A549 (cell line): ENCODE data around the gene ALX3. TPM values are rescaled to one million over a fixed set of nuclear protein-coding genes. Genes with fewer than 3 reads are reported as not detected.

ENCODE experiments used
- ATAC-seq, 2 experiments: fragments of 200-7000 bp in 1 of 2; fragments of >200 bp in 1 of 2; cut with Nextera tagmentation in 1 of 2; cut with Tn5 transposase in 1 of 2; 3 replicates each; pipeline versions ENCODE4 v1.8.0 to v1.9.1; 2018 to 2020; ENCODE audit warnings: mild to moderate bottlenecking in 1 of 2, moderate library complexity in 1 of 2
- CTCF ChIA-PET: fragments of 300-600 bp; sonication (Branson Sonifier 250); formaldehyde crosslinking; extraction: SDS; loops from one replicate; lab custom pipeline; 2021; ENCODE audit warnings: antibody characterized with exemption, inconsistent platforms; lab: Yijun Ruan, JAX
- POLR2A ChIA-PET: fragments of 350-600 bp; formaldehyde crosslinking; extraction: SDS; loops from one replicate; lab custom pipeline; 2021; ENCODE audit warnings: antibody characterized with exemption, inconsistent platforms; lab: Yijun Ruan, JAX
- DNase-seq, 2 experiments: peaks; one replicate each; pipeline versions ENCODE4 v3.0.0 to v3.0.0-alpha.2; 2011 to 2016; ENCODE audit warnings: low read depth in 1 of 2, low spot score in 1 of 2
- FAIRE-seq: peaks from 2 replicates; lab custom pipeline; 2011; peaks lifted over from hg19 to GRCh38; lab: Jason Lieb, UNC
- H3K27ac ChIP-seq, 2 experiments: fragments of >200 bp; sonication (Bioruptor Twin); formaldehyde crosslinking; 3 replicates each; pipeline ENCODE4 v1.5.1; 2016 to 2017
- H3K4me1 ChIP-seq: fragments of >200 bp; sonication (Bioruptor Twin); formaldehyde crosslinking; 3 replicates; pipeline ENCODE4 v1.6.1; 2016
- H3K4me2 ChIP-seq: fragments of >200 bp; sonication (Bioruptor Twin); formaldehyde crosslinking; 3 replicates; pipeline ENCODE4 v1.6.1; 2016
- H3K4me3 ChIP-seq: fragments of >200 bp; sonication (Bioruptor Twin); formaldehyde crosslinking; 3 replicates; pipeline ENCODE4 v1.5.1; 2016
- H3K9me3 ChIP-seq: fragments of >200 bp; sonication (Bioruptor Twin); formaldehyde crosslinking; 3 replicates; pipeline ENCODE4 v1.6.1; 2016
- BHLHE40 ChIP-seq: IDR thresholded peaks from 2 replicates; pipeline ENCODE4 v1.6.1; 2012; ENCODE audit warnings: low read depth, low read length, inconsistent platforms
- EHMT2 ChIP-seq: fragments of 200-600 bp; sonication (generic); IDR thresholded peaks from 2 replicates; pipeline ENCODE4 v1.6.1; 2016; ENCODE audit warnings: antibody characterized with exemption, low read depth, mild to moderate bottlenecking, moderate library complexity
- EP300 ChIP-seq, 2 experiments: fragments of >200 bp; sonication (Bioruptor Twin); formaldehyde crosslinking; IDR thresholded peaks; 2 replicates in 1 of 2; 3 replicates in 1 of 2; pipeline ENCODE4 v1.6.1; 2016 to 2017
- HOXA7 ChIP-seq: fragments of 250-450 bp; sonication (Bioruptor Pico); IDR thresholded peaks from 2 replicates; pipeline ENCODE4 v1.5.0; 2020; ENCODE audit warnings: mild to moderate bottlenecking, moderate library complexity
- JUNB ChIP-seq: fragments of >200 bp; sonication (Bioruptor Twin); formaldehyde crosslinking; IDR thresholded peaks from 2 replicates; pipeline ENCODE4 v1.6.1; 2016
- KDM1A ChIP-seq: fragments of 200-600 bp; sonication (generic); IDR thresholded peaks from 2 replicates; pipeline ENCODE4 v1.6.1; 2016; ENCODE audit warnings: low read depth, mild to moderate bottlenecking
- NFE2L2 ChIP-seq: fragments of 150-350 bp; conservative IDR thresholded peaks from 2 replicates; pipeline ENCODE4 v1.6.1; 2014; ENCODE audit warnings: low read length
- POLR2A ChIP-seq: IDR thresholded peaks from 2 replicates; pipeline ENCODE4 v1.6.1; 2012; ENCODE audit warnings: mild to moderate bottlenecking, low read length
- RAD21 ChIP-seq, 2 experiments: fragments of >200 bp in 1 of 2; sonication (Bioruptor Twin) in 1 of 2; formaldehyde crosslinking in 1 of 2; IDR thresholded peaks in 1 of 2; conservative IDR thresholded peaks in 1 of 2; 2 replicates in 1 of 2; 3 replicates in 1 of 2; pipeline ENCODE4 v1.6.1; 2012 to 2018; ENCODE audit warnings: inconsistent platforms in 1 of 2
- SMC3 ChIP-seq: fragments of >200 bp; sonication (Bioruptor Twin); formaldehyde crosslinking; IDR thresholded peaks from 3 replicates; pipeline ENCODE4 v1.6.1; 2018; ENCODE audit warnings: inconsistent platforms
- TP53 ChIP-seq: fragments of 250-450 bp; sonication (Bioruptor Pico); IDR thresholded peaks from 2 replicates; pipeline ENCODE4 v1.5.0; 2021; ENCODE audit warnings: mild to moderate bottlenecking, moderate library complexity
- ZSCAN20 ChIP-seq: fragments of 250-450 bp; sonication (Bioruptor Pico); IDR thresholded peaks from 2 replicates; pipeline ENCODE4 v1.8.0; 2022; ENCODE audit warnings: mild to moderate bottlenecking, moderate library complexity
- WGBS: methylation state at CpG from one replicate; pipeline ENCODE4 v1.1.6; 2017; ENCODE audit errors: missing lambda C conversion rate; 5-methylcytosine and 5-hydroxymethylcytosine counted together
- polyA plus RNA-seq, 4 experiments: library from polyadenylated mRNA; depleted of rRNA in 3 of 4; stranded (reverse); fragments of >200 nt; fragmentation: RNase III in 1 of 4; extraction: RNeasy Plus Mini Kit Qiagen cat#74134 plus additional on column Dnase treatment in 1 of 4; gene quantifications; 2 replicates in 3 of 4; 3 replicates in 1 of 4; pipeline ENCODE4 v1.2.3, GENCODE V29; 2011 to 2017
- TF ChIP-seq, protein P1 (sequence below): fragments of >200 bp; sonication (Bioruptor Twin); formaldehyde crosslinking; IDR thresholded peaks from 3 replicates; pipeline ENCODE4 v1.5.1; 2016
- TF ChIP-seq, protein P2 (sequence below): fragments of 150-350 bp; IDR thresholded peaks from 2 replicates; pipeline ENCODE4 v1.6.1; 2014; ENCODE audit warnings: low read depth, mild to moderate bottlenecking, low read length
- TF ChIP-seq, protein P3 (sequence below): IDR thresholded peaks from 2 replicates; pipeline ENCODE4 v1.6.1; 2012
- TF ChIP-seq, protein P4 (sequence below): fragments of 250-450 bp; sonication (Bioruptor Pico); IDR thresholded peaks from 2 replicates; pipeline ENCODE4 v1.5.0; 2020; ENCODE audit warnings: low read depth, mild to moderate bottlenecking, moderate library complexity

ALX3 gene
- polyA plus RNA-seq, 2 of the 4 experiments (the other 2 are of a cell fraction), result not detected

DNA sequence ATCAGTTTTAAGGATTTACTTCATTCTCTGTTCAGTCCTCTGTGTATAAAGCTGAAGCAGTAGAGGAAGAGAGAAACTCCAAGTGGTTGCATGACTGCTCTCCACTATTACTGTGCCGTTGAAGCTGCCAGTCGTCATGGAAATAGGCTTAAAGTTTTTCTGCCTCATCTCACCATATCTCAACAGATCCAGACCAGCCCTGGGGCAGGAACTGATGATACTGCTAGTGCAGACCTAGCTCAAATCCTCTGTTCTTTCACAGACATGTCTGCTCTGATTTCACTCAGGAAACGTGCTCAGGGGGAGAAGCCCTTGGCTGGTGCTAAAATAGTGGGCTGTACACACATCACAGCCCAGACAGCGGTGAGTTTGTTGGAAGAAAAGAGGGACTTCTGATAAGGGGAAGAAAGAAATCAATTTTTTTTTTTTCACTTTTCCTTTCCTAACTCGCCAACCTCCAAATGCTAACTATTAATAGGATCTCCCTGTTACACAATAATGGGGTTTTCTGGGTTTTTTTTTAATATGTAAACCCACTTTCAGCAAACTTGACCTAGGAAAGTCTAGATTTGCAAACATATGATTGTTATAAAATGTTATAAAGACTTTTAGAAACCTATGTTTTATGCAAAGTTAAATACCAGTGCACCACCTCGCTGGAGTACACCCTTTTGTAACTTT is 58.2 kb downstream of the ALX3 start:
- no peak for DNase-seq
- H3K27ac ChIP-seq, result no peak overlapping the region
- TF ChIP-seq HOXA7 (CRISPR knock-in tag) (no peak), ZSCAN20 (no peak), EP300 (IDR thresholded peaks at IDR 0.05) (no peak), TP53 (no peak), POLR2A (no peak), NFE2L2 (no peak), SMC3 (no peak), KDM1A (no peak), BHLHE40 (no peak), EHMT2 (no peak)
- TF ChIP-seq, protein P1, sequence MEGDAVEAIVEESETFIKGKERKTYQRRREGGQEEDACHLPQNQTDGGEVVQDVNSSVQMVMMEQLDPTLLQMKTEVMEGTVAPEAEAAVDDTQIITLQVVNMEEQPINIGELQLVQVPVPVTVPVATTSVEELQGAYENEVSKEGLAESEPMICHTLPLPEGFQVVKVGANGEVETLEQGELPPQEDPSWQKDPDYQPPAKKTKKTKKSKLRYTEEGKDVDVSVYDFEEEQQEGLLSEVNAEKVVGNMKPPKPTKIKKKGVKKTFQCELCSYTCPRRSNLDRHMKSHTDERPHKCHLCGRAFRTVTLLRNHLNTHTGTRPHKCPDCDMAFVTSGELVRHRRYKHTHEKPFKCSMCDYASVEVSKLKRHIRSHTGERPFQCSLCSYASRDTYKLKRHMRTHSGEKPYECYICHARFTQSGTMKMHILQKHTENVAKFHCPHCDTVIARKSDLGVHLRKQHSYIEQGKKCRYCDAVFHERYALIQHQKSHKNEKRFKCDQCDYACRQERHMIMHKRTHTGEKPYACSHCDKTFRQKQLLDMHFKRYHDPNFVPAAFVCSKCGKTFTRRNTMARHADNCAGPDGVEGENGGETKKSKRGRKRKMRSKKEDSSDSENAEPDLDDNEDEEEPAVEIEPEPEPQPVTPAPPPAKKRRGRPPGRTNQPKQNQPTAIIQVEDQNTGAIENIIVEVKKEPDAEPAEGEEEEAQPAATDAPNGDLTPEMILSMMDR, result no peak
- TF ChIP-seq, protein P2, sequence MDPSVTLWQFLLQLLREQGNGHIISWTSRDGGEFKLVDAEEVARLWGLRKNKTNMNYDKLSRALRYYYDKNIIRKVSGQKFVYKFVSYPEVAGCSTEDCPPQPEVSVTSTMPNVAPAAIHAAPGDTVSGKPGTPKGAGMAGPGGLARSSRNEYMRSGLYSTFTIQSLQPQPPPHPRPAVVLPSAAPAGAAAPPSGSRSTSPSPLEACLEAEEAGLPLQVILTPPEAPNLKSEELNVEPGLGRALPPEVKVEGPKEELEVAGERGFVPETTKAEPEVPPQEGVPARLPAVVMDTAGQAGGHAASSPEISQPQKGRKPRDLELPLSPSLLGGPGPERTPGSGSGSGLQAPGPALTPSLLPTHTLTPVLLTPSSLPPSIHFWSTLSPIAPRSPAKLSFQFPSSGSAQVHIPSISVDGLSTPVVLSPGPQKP, result no peak
- peaks cover 11% of the 10 kb centered on the region for H3K4me1 ChIP-seq
- ChIA-PET POLR2A (interaction anchor here (1.2 kb wide), 1 partner anchor 28 kb away, joined by 3 read pairs; the partner anchor contains the start of gene AHCYL1), CTCF (interaction anchor here (1.0 to 4.1 kb wide), 9 partner anchors 8 to 375 kb away, joined by 3 to 41 read pairs (median 4); partner anchors contain the start of gene AHCYL1)
- WGBS, result 88% methylated on average over 6 of the region's 6 CpGs
- H3K4me3 ChIP-seq, result no peak overlapping the region
- no peak for ATAC-seq
- no peak overlapping the region for H3K4me2 ChIP-seq
- no peaks in the 10 kb centered on the region for H3K9me3 ChIP-seq
- FAIRE-seq, result no peak

DNA sequence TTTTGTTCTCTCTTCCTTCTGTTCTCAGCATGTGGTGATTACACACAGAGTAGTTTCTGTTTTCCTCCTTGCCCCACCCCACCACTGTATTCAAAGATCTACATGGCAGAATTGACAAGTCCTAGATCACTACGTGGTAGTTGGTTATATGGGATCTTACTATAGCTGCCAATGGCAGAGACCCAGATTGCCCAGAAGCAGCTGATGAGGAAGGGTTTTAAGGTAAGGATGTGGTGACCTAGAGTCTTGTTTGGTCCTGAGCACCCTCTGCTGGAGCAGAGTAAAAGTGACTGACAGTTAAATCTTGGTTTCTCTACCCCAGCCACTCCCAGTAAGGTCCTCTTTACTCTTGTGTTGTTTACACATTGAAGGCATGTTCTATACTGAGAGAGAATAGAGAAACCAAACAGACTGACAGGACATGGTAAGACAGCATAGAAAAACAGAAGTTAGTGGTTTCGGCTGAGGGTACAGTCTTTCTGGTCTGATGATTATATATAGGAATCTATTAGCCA is 58.9 kb downstream of the ALX3 start:
- ChIA-PET CTCF (interaction anchor here (0.7 to 4.1 kb wide), 14 partner anchors 8 to 383 kb away, joined by 3 to 41 read pairs (median 4); partner anchors contain the start of gene AHCYL1), POLR2A (interaction anchor here (1.2 kb wide), 1 partner anchor 27 kb away, joined by 3 read pairs; the partner anchor contains the start of gene AHCYL1)
- WGBS, result 59% methylated on average over 2 of the region's 2 CpGs
- DNase-seq (peak; percentile 56 to 61), ATAC-seq (peak; percentile 92 to 97), FAIRE-seq (no peak)
- Histone ChIP-seq H3K27ac (0 out of 6 replicates have a peak overlapping the region, but pooled peaks of 1 of the 2 experiments have one; percentile 3), H3K4me3 (no peak overlapping the region), H3K4me1 (peaks cover 17% of the 10 kb centered on the region), H3K4me2 (no peak overlapping the region), H3K9me3 (no peaks in the 10 kb centered on the region)
- TF ChIP-seq, protein P3, sequence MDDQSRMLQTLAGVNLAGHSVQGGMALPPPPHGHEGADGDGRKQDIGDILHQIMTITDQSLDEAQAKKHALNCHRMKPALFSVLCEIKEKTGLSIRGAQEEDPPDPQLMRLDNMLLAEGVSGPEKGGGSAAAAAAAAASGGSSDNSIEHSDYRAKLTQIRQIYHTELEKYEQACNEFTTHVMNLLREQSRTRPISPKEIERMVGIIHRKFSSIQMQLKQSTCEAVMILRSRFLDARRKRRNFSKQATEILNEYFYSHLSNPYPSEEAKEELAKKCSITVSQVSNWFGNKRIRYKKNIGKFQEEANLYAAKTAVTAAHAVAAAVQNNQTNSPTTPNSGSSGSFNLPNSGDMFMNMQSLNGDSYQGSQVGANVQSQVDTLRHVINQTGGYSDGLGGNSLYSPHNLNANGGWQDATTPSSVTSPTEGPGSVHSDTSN, result no peak
- TF ChIP-seq, protein P4, sequence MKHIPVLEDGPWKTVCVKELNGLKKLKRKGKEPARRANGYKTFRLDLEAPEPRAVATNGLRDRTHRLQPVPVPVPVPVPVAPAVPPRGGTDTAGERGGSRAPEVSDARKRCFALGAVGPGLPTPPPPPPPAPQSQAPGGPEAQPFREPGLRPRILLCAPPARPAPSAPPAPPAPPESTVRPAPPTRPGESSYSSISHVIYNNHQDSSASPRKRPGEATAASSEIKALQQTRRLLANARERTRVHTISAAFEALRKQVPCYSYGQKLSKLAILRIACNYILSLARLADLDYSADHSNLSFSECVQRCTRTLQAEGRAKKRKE (CRISPR knock-in tag), result no peak
- TF ChIP-seq, protein P1, result peak; percentile 53
- TF ChIP-seq JUNB (no peak), RAD21 (conservative IDR thresholded peaks at IDR 0.05 in 1 of 2, IDR thresholded peaks at IDR 0.05 in 1 of 2) (peak; percentile 59 to 65), SMC3 (peak; percentile 50)

Other genes with a start within 250 kb of the ALX3 start
- gene CSF1, start 159.8 kb downstream of the ALX3 start, polyA plus RNA-seq (2011; rRNA removed), result 36.3 and 45.7 TPM in 2 replicates
- gene CSF1, start 159.8 kb downstream of the ALX3 start, polyA plus RNA-seq (2017; fragmentation: RNase III; extraction: RNeasy Plus Mini Kit Qiagen cat#74134 plus additional on column Dnase treatment), result 35.1 to 42.4 TPM (median 37.5 TPM) in 3 replicates
- gene AHCYL1, start 85.9 kb downstream of the ALX3 start, polyA plus RNA-seq (2011; rRNA removed), result 147 and 148 TPM in 2 replicates
- gene AHCYL1, start 85.9 kb downstream of the ALX3 start, polyA plus RNA-seq (2017; fragmentation: RNase III; extraction: RNeasy Plus Mini Kit Qiagen cat#74134 plus additional on column Dnase treatment), result 124 to 145 TPM (median 133 TPM) in 3 replicates
- gene STRIP1, start 36.0 kb downstream of the ALX3 start, polyA plus RNA-seq (2011; rRNA removed), result 16.4 and 20.2 TPM in 2 replicates
- 14.4 to 16.7 TPM (median 16.1 TPM) in 3 replicates for gene STRIP1, start 36.0 kb downstream of the ALX3 start, polyA plus RNA-seq (2017; fragmentation: RNase III; extraction: RNeasy Plus Mini Kit Qiagen cat#74134 plus additional on column Dnase treatment)
- gene UBL4B, start 41.8 kb upstream of the ALX3 start, polyA plus RNA-seq (2011; rRNA removed), result not detected in 2 replicates
- gene UBL4B, start 41.8 kb upstream of the ALX3 start, polyA plus RNA-seq (2017; fragmentation: RNase III; extraction: RNeasy Plus Mini Kit Qiagen cat#74134 plus additional on column Dnase treatment), result not detected in 3 replicates
- 0.56 and 0.91 TPM in 2 replicates for gene SLC6A17, start 79.8 kb upstream of the ALX3 start, polyA plus RNA-seq (2011; rRNA removed)
- 2.2 to 2.5 TPM (median 2.3 TPM) in 3 replicates for gene SLC6A17, start 79.8 kb upstream of the ALX3 start, polyA plus RNA-seq (2017; fragmentation: RNase III; extraction: RNeasy Plus Mini Kit Qiagen cat#74134 plus additional on column Dnase treatment)
- gene KCNC4, start 139.6 kb upstream of the ALX3 start, polyA plus RNA-seq (2011; rRNA removed), result 1.1 and 1.8 TPM in 2 replicates
- 2.2 to 2.4 TPM (median 2.2 TPM) in 3 replicates for gene KCNC4, start 139.6 kb upstream of the ALX3 start, polyA plus RNA-seq (2017; fragmentation: RNase III; extraction: RNeasy Plus Mini Kit Qiagen cat#74134 plus additional on column Dnase treatment)